NAMALWA (cell line): ENCODE data around the gene ARHGAP15.

ENCODE experiments used
- DNase-seq: peaks from one replicate; pipeline ENCODE4 v3.0.0-alpha.2; 2015; ENCODE audit warnings: low spot score

The ARHGAP15 gene

DNA sequence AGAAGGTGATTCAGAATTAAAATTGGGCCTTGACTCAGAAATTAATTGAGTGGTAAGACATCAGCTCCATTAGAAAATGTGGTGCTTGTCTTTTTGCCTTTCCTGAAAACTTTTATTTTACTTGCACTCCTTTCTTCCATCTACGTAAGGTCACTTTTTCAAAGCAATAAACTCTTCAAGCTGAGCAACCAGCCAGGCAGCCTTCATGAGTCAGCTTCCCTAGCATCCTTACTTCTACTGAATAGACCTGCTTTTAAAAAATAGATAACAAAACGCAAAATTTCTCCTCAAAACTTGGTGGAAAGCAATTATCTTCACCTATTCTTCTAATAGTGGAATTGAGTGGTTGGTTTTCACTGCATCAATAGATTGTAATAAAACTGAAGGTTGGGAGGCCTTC is 504.2 kb downstream of the ARHGAP15 start:
- DNase-seq = no peak

DNA sequence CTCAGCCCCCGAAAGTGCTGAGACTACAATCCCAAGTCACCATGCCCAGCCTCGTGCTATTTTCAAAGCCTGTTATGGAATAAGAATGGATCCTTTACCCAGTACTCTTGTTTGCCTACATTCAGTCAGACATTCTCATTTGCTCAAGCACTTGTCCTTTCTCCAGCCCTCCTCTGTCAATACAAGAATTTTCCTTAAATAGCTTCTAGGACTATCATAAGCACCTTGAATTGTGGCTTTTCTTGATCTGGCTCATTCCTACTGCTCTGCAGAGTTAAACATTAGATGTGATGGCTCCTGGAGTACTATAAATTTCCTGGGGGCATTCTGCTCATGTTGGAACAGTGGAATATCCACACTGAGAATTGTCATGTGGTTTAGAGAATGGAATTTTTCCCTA is 506.1 kb downstream of the ARHGAP15 start:
- DNase-seq = no peak

DNA sequence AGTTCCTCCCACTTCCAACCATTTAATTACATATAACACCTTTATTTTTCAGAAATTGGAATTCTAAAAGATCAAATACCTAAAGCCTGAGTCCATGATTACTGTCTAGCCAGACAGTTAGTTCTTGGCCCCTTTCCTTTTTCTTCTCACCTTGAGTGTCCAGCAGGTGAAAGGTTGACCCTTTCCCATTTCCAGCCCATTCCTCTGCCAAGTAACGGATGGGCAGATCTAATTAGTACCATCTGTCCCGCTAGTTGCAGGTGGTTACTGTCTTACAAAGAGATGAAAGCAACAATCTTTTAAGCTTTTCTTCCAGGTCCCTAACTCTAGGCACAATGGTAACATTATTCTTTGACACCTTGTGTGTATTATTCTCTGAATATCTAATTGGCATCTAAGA is 506.7 kb downstream of the ARHGAP15 start:
- no peak for DNase-seq

DNA sequence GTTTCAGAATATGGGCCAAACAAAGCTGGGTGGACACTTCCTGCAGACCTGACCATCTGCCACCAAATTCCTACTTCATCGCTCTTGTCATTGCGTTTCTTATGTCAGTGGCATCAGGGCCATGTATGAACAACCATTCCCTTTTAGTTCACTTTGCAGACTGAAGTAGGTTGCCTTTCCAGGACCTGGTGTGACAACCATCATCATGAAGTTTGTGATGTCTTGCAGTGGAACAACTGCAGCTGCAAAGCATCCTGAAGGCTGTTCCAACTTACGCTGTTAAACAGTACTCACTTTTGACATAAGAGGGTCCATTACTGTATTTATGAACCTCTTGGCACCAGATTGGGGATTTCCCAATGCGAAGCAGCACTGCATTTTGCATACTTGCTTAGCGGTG is 511.6 kb downstream of the ARHGAP15 start:
- DNase-seq = no peak

DNA sequence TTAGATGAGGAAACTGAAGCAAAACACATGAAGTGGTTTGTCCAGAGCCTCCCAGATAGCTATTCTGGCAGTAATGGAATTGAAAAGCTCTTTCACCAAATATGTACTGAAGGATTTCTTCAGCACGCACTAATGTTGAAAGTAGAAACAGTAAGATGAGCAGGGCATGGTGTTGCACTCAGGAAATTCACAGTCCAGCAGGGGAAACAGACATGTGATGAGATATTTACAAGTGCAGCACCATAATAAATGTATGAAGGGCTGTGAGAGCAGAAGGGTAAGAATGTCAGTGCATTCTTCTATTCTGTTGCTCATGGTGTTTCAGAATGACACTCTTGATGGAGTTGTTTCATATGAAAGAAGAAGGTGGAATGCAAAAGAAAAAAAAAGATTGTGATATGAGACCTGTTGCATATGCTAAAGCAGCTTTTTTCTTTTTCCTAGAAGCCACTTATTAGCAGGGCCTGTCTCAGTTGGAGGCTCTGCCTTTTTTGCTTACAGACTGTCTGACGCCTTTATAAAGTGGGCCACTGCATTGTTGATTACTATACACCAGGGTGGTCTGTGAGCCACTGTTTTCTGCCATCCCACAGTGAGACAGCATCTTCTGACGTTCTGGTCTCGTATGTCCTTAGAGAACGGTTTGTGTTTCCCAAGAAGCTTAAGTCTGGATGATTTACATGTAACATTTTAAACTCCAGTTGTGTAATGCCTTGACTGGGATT is 516.9 kb downstream of the ARHGAP15 start:
- no peak for DNase-seq

DNA sequence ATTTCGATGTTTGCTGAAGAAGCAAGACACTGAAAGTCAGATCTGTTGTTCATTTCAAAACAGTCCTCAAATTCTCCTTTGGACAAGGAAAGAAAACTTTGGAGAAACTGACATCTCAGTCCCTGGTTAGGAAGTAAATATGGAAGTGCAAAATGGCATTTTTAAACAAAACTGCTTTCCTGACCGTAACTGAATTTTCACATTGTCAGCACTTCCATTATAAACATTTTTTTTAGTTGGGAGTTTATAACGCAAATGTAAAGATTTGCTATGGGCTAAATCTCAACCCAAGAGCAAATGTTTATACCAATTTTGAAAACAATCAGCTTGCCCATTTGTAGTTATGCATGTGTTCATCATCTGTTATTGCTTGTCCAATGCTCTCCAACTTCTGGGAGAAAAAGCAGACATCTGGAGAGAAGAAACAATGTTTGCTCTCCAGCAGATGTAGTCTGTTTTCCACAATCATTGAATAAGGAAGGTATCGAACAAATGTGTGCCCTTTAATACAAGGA is 520.1 kb downstream of the ARHGAP15 start:
- no peak for DNase-seq

DNA sequence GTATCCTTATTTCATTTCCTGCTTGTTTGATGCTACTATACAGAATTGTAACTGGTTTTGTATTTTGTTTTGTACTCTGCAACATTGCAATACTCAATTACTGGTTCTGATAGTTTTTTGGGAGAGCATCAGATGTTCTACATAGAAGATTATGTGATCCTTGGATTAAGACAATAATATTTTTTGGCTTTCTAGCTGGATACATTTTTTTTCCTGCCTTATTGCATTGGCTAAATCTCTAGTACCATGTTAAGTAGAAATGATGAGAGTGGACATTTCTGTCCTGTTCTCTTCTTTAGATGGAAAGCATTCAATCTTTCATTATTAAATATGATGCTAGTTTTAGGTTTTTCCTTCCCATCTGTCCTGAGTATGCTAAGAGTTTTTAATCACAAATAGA is 523.5 kb downstream of the ARHGAP15 start:
- DNase-seq = no peak

DNA sequence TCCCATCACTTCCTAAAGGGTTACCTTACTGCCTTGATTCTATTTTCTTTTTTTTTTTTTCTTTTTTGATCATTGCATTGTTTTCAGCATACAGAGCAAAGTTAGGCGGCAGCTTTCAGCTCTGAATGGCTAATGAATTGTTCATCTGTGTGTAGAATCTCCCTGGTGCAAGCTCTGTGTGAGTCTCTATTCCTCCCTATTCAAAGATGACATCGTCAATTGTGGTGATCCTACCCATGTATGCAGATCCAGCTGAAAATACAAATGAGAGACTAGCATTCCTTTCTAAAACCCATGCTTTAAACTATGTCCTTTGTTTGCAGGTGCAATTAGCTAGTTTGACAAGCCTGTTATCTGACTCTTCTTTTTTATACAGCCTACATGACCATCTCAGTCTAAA is 539.0 kb downstream of the ARHGAP15 start:
- DNase-seq = no peak

DNA sequence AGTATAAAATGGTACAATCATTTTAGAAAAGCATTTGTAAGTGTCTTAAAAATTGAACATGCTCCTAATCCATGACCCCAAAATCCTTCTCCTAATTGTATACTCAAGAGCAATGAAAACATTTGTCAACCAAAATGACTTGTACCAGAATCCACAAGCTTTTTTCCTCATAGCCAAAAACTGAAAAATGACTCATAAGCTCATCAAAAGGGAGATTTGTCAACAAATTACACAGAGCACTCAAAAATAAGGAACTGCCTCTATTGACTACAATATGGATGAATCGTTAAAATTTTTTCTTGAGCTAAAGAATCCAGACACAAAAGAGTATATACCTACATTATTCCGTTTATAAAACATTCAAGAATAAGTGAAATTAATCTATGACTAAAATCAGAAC is 544.8 kb downstream of the ARHGAP15 start:
- no peak for DNase-seq

DNA sequence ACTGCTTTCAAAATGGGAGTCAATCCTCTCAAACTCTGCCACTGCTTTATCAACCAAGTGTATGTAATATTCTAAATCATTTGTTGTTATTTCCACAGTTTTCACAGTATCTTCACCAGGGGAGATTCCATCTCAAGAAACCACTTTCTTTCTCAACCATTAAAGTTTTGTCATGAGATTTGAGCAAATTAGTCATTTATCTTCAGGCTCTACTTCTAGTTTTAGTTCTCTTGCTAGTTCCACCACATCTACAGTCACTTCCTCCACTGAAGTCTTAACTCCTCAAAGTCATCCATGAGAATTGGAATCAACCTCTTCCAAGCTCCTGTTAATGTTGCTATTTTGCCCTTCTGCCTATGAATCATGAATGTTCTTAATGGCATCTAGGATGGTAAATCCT is 545.8 kb downstream of the ARHGAP15 start:
- no peak for DNase-seq

DNA sequence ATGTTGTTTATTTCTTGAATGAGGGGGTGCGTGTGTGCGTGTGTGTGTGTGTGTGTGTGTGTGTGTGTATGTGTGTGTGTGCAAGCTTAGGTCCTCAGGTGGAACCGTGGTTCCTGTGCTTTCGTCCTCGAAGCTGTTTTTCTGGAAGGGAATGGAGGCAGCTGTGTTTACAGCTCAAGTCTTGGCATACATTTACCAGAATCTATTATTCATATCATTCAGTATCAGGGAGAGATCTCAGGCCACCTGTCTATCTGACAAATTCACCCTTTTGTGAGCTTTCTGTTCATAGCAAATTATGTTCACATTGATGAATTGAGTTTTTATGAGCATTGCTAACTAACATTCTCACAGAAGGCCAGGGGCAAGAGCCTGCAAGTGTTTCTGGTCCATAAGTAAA is 550.4 kb downstream of the ARHGAP15 start:
- no peak for DNase-seq

DNA sequence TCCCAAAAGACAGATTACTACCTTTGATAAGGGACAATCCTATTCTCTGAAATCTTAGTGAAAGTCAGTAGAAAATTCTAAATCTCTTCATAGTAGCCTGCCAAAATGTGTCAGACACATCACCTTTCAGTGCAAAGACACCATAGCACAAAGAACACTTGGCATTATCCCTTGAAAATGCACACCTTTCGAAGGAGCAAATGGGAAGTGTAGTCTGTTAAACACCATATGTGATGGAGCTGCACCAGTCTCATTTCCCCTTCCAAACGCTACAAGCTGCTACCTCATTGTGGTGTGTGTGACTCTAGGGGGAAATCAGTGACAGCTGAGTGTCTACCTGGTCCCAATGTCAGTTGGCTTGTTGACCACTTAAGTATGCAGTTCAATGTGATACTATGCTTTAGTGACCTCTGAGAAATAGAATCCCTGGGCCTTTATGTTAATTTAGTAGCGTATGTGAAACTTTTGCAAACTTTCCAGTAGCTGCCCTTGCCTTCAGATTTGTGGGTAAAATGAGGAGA is 551.7 kb downstream of the ARHGAP15 start:
- DNase-seq = no peak

DNA sequence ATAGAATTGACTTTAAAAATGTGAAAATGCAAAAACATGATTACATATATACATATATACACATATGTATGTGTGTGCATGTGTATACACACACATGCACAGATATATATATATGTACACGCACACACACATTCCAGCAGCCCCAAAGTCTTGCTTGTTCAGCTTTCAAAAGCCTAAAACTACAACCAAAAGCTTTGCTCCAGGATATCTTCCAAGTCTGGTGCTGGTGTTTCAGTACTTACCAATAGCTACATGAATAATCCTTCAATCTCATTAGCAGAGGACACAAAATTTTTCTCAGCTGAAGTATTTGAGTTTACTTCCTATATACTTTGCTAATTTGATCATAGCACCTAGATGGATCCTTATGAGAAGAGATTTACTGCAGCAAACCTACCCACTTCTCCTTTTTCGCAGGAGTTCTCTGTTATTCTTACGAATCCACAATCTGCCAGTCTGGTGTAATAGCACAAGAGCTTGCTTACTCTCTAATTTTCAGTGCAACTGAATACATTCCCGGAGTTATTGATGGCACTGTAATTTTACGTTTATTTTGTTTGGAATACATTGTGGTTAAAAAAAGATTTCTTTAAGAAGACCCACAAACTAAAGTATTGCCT is 553.3 kb downstream of the ARHGAP15 start:
- DNase-seq = no peak

DNA sequence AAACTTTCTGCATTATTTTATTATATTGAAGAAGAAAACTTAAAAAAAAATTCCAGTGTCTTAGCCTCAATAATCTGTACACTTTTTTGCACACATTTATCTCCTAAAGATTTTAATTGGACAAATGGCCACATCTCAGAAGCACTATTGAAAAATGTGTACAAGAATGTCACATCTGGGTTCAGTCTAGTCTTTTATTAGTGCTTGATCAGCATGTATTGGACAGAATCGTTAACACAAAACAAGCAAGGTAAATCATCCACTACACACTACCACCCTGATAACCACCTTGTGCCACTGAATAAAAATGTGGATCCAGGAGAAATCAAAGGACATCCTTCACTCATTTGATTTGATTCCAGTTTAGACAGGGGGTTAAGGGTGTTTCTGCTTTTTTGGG is 554.8 kb downstream of the ARHGAP15 start:
- no peak for DNase-seq

DNA sequence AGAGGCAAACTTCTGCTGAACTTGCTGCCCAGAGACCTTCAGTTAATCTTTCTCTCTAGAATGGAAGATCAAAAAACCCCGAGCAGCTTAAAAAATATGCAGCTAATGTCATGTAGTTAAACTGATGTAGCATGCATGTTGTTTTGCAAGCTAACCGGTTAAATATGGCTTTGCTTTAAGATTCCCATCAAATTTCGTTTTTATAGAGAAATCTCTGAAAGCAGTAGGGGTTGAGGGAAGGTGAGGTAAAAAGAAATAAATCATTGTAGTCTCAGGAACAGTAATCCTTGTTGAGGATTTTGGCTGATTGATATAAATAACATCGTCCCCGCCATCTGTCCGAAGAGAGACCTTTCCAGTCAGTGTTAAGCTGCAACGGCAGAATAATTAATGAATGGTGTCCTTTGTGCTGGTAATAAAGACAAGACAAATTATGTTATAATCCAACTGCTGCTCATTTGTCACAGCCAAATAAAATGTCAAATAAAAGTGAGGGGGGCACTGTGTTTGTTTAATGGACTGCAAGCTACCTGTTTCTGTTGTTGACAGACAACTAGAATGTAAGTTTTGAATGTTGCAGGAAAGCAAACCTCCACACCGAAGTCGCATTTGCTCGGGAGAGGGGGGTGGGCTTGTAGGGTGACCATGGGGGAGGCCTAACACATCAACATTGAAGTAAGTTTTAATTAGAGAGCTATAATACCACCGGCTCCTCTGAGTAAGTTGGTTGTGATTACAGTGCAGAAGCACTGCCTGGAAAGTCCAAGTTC is 555.5 kb downstream of the ARHGAP15 start:
- DNase-seq = no peak

DNA sequence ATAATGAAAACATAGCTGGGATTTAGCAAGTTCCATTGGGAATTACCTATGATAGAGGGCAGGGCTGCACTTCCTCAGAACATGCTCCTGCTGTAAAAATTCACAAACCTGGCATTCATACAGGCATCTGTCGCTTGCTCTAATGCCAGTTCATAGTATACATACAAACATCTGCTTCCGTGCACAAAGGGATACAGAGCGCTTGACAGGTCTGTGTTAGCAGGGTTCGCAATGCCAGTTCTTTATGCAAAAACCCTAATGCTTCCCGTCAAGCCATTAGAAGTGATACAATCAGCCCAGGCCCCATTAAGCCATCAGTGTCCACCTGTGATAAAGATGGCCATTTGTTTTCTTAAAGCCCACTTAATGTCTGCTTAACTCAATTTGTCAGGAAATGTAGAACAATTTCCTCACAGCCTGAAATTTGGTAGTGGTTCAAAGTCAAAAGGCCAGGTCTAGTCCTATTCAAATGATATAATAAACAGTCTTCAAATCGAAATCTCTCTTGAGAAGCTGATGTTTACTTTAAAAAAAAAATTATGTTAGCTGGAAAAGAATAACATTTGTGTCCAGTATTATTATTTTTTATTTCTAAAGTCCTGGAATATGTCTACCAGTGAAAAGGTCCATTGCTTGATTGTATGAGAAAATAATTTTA is 556.3 kb downstream of the ARHGAP15 start:
- DNase-seq = no peak

DNA sequence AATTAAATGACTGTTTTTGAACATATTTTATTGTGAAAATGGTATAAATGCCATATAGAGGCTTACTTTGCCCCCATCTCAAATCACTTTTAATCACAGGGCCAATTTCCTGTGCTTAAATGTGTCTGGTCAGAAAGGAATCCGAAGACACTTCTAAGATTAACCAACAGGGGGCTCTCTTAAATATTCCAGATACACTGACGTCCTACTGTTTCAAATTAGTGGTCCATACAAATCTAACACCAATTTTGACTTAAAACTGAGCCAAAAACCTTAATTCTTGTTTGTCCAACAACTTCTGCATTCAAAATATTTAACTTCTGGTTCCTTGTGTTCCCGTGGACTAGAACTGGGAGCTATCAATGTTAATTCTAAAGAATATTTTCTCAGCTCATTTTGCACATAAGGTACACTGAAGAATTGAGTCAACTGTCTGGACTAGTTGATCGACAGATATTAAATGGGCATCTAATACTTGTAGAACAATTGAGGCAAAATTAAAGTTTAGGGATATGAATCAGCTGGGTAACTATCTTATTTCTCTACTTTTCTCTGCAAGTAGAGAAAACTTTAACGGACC is 557.5 kb downstream of the ARHGAP15 start:
- peak; percentile 64 for DNase-seq

DNA sequence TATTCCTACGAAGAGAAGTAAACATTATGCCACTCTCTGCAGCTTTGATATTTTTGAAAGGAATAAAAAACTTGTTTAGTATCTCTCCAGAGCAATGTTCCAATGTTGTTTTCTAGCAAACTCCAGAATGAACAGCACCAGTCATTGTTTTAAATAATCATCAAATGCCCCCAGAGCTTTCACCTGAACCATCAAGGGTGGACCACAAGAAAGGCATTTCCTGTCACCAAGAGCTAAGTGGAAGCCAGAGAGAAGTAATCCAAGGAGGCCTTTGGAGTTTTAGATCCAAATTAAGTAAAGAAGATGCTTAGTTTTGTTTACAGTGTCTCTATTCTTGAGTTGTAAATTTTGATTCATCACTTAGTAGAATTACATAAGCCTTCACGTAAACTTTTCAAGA is 559.0 kb downstream of the ARHGAP15 start:
- no peak for DNase-seq

DNA sequence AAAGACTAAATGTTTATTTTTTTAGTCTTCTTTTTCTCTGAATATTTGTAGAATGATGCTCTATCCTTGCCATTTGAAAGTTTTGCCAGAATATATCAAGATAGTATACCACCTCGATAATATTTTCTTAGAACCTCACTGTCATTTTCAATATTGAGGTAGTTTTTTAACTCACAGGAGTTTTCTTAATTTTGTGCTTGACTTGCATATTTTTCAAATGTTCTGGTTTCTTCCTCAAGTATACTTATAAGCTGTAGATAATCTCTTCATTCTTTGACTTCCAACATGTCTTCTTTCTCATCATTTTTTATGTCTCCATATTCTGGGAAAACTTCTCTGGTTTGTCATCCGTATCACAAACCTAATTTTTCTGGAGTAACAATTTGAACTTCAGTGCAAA is 559.6 kb downstream of the ARHGAP15 start:
- DNase-seq = no peak

DNA sequence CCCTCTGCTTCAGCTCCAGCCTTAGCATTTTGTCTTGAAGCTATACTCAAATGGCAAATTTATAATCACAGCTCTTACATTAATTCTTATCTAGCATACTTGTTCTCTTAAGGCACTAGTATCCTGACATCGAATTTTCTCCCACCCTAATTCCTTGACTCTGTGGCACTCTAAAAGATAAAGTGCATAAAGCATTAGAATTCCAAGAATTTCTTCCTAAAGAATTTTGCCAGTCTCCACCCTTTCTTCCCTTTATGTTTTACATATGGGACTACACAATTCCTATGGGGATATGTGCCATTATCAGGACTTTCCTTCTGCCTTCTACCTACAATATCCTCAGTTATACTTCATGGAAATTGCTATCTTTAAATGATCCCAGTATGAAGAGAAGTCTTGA is 560.3 kb downstream of the ARHGAP15 start:
- DNase-seq = no peak

DNA sequence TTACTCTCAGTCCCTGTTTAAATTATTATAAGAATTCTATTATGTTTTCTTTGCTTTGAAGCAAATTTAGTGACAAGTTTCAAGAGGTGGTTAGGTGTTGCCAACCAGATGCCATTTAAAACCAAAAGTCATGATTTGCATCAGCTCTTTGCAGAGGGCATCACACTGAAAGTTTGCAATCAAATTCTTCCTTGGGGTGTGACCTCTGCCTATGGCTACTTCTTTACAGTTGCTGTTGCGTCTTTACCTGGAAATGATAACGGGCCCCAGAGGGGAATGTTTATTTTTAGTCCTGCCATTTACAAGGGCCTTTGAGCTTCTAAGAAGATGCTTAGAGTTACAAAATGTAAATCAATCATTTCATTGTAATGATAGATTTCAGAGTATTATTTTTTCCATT is 561.0 kb downstream of the ARHGAP15 start:
- no peak for DNase-seq

DNA sequence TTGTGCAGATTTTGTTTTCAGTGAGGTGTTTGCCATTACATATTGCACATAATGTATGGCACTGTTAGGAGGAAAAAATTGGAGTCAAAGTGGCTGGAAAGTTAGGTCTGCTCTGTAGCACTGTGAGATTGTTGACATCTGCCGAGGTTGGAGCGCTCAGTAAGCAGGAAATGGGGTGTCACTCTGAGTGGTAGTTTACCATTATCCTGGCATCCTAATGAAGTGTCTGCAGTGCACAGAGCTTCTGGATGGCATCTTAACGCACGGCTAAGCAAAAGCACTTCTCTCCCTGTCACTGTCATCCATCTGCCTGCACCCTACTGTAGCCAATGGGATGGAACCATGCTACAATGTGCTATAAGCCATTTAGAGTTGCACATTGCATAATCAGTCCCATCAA is 561.9 kb downstream of the ARHGAP15 start:
- DNase-seq = no peak
